GM18517 (cell line): ENCODE results near the gene GLE1.

Source experiments
- ATAC-seq: cut with Tn5 transposase; IDR thresholded peaks from one replicate; pipeline ENCODE4 v1.9.1; 2021; ENCODE audit warnings: mild to moderate bottlenecking, moderate library complexity; ENCODE audit not compliant: unreplicated experiment

Gene GLE1

DNA sequence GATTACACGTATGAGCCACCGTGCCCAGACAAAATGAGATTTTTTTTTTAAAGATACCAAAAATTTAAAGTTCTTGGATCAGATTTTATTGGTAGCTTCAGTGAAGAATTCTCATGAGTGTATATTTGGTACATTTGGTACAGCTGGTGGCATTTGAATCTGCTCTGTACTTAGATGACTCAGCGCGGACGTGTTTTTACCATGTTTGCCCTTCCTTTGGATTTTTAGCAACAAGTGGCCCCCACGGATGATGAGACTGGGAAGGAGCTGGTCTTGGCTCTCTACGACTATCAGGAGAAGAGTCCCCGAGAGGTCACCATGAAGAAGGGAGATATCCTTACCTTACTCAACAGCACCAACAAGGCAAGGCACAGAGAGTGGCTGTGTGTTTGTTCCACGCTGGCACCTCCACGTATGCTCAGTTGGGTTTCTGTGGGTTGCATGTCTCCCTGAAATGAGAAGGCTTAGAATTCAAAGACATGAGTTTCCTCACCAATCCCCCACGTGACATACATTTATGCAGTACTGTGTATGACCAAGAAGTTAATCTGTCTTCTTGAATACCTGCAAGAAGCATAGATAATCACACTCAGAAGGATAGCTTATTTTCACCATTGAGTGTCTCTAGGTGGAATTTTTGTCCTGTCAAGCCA is 84.2 kb downstream of the GLE1 start:
- ATAC-seq = no peak
